ENCODE measurements around the gene ANKRD11.
"Not testable (repeated sequence)": the region's sequence is repeated elsewhere in the genome, so short reads cannot be mapped to it uniquely, and the experiment has no call there.

Gene ANKRD11

DNA sequence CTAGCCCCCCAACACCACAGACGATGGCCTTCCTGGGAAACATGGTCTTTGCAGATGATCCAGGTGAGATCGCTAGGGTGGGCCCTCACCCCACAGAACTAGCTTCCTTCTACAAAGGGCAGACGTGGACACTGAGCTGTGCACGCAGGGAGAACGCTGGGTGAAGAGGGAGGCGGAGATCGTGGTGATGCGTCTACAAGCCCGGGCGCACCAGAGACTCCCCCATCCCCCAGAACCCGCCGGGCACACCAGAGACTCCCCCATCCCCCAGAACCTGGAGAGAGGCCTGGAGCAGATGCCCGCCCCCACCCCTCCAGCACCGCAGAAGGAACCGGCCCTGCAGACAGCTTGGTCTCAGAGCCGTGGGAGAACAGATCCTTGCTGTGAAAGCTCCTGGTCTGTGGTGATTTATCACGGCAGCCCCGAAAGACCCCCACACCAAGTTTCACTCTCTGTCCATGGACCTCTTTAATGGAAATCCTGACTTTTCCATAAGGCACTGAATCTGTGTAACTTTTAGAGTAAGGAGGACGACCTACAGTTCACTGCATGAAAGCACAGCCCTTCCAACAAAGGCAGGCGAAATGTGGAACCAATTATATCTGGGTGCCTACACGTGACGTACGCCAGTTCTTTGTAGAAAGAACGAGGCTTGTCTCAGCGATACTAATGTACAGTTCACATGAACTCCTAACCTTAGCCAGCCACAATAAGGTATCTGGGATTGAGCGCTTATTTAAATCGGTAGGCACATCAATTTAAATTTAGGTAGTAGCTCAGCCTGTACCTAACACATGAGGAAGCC lies 88.5 kb downstream of the ANKRD11 start:
- FAIRE-seq = no peak

GRCh38 chr16:89401205-89401604 lies 89.2 kb downstream of the ANKRD11 start:
- FAIRE-seq = no peak

- no peak for FAIRE-seq
Measured at GRCh38 chr16:89400740-89401139, 89.6 kb downstream of the ANKRD11 start.

DNA sequence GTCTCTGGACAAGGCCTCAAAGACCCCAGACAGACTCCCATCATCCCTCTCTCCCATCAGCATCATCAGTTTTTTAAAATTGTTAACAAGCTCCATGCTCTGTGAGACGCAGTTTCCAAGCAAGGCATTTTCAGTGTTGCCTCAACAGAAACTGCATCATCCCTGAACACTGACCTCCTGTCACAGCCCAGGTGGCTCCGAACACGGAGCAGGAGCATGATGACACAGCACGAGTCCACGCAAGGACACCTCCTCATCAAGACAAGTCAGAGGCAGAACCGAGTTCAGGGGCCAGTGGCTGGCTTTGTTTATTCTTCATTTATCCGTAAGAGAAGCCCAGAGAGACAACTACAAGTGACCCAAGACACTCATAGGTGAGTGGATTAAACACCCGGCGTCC lies 91.4 kb downstream of the ANKRD11 start:
- FAIRE-seq = no peak

DNA sequence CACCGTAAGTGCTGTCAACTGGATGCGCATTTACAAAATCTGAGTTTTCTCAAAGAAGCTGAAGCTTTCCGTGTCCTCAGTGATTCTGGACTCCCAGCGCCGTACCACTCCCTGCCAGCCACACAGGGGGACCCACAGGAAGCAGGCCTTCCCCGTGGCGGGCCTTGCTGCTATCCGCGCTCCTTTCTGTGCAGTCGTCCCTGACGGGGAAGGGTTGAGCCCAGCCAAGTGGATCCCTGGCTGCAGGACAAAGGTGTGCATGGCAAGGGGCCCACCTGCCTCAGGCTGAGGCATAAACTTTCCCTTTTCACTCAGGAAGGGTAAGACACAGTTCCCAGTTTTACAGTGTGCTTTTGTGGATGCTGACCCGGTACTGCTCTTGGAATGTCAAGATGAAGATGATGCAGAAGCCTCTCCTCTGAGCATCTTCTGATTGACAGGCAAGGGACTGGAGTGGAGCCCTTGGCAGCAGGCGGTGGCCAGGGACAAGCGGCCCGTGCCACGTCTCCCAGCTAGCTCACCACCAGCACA lies 93.0 kb downstream of the ANKRD11 start:
- no peak for FAIRE-seq

GRCh38 chr16:89396156-89396555 lies 94.2 kb downstream of the ANKRD11 start:
- no peak for FAIRE-seq

GRCh38 chr16:89395150-89396142 lies 94.9 kb downstream of the ANKRD11 start:
- peak; percentile 75 for FAIRE-seq

GRCh38 chr16:89393738-89394406 lies 96.5 kb downstream of the ANKRD11 start:
- no peak for FAIRE-seq

GRCh38 chr16:89392881-89393737 lies 97.3 kb downstream of the ANKRD11 start:
- FAIRE-seq = no peak

- FAIRE-seq = not testable (repeated sequence)
Measured at GRCh38 chr16:89390224-89390583, 100.2 kb downstream of the ANKRD11 start.

DNA sequence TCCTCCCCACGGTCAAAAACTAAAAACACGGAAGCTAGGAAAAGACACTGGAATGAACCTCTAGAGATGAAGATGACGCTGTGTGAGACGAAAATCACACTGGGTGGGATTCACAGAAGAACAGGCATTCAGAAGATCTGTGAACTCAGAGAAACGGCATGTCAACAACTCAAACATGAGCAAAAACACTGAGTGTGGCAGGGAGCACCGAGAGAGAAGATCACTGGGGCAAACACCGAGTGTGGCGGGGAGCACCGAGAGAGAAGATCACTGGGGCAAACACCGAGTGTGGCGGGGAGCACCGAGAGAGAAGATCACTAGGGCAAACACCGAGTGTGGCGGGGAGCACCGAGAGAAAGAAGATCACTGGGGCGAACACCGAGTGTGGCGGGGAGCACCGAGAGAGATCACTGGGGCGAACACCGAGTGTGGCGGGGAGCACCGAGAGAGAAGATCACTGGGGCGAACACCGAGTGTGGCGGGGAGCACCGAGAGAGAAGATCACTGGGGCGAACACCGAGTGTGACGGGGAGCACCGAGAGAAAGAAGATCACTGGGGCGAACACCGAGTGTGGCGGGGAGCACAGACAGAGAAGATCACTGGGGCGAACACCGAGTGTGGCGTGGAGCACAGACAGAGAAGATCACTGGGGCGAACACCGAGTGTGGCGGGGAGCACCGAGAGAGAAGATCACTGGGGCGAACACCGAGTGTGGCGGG lies 100.7 kb downstream of the ANKRD11 start:
- not testable (repeated sequence) for FAIRE-seq

DNA sequence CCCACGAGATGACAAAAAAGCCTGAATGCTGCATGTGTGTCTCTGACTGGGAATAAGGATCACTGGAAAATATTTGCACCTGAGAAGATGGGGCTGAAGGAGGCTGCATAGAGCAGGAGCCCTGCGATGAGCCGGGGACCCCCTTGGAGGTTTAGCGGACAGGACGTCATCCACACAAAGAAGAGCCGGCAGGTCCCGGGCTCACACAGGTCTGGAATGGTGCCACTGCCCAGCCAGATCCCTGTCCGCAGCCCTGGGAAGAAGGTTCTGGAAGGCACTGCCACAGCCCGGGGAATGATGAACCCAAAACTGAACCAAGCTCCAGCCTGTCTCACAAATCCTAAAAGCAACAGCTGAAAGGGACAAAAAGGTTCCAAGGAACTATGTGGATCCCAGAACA lies 101.8 kb downstream of the ANKRD11 start:
- FAIRE-seq = no peak

GRCh38 chr16:89386306-89387185 lies 103.8 kb downstream of the ANKRD11 start:
- FAIRE-seq = no peak

DNA sequence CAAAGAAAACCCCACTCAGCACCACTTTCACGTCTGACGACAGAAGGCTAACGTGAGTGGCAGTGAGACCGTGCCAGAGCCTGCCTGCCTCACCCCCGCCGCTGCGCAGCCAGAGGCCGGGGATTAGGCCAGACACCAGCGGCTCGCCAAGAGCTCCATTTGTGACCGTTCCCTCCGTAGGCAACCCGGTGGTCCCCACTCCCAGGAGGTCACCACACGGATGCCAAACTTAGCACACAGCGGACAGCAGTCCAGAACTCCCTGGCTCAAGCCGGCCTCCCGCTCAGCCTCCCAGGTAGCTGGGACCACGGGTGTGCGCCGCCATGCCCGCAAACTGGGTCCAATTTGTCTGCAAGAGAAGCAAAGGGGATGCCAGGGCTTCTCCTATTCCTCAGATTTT lies 104.6 kb downstream of the ANKRD11 start:
- no peak for FAIRE-seq

GRCh38 chr16:89384282-89384681 lies 106.1 kb downstream of the ANKRD11 start:
- FAIRE-seq = no peak

DNA sequence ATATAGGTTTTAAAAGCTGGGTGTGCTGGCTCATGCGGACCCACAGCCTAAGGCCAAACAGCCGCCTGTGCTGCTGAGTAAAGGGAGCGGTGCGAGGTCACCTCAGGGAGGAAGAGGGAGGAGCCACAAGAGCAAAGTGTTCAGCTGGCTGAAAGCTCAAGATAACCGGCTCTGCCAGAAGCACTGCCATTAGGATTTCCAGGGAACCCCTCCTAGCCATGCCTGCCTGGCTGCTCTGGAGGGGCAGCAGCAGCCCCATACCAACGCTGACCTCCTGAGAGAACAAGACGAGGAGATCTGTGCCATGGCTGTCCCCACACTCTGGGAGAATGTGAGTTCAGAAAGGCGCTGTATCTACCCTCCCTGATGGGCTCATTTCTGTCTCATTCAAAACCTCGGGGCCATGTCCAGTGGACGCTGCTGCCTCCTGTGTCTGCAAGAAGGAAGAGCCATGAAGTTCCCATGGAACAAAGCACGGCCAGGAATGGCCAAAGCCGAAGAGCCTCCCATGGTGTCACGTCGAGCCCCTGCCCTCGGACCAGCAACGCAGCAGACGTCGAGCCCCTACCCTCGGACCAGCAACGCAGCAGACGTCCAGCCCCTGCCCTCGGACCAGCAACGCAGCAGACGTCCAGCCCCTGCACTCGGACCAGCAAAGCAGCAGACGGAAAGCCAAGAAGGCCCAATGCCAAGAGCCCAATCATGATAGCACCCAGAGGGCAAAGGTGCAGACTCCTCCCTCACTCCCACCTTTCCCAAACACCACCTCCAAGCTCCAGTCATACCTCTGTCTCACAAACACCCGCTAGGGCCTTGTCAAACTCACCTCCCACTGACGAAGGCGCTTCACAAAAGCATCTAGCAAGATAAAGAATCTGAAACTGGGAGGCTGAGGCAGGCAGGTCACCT lies 107.0 kb downstream of the ANKRD11 start:
- no peak for FAIRE-seq

GRCh38 chr16:89382555-89382954 lies 107.8 kb downstream of the ANKRD11 start:
- FAIRE-seq = not testable (repeated sequence)

GRCh38 chr16:89381788-89382187 lies 108.6 kb downstream of the ANKRD11 start:
- no peak for FAIRE-seq

- no peak for FAIRE-seq
Measured at GRCh38 chr16:89380681-89381080, 109.7 kb downstream of the ANKRD11 start.

Measured in endometrium (tissue), 2 donors.